Left renal pelvis (tissue), 4 donors: ENCODE results near the gene PCCA. TPM values are rescaled to one million over a fixed set of nuclear protein-coding genes. Genes with fewer than 3 reads are reported as not detected.
"Not testable (repeated sequence)": the region's sequence is repeated elsewhere in the genome, so short reads cannot be mapped to it uniquely, and the experiment has no call there.

ENCODE experiments used
- DNase-seq, 4 donors: peaks; one replicate each; pipeline ENCODE4 v3.0.0-alpha.2; 2013; ENCODE audit warnings: low read depth in 4 of 4, low spot score in 3 of 4
- polyA plus RNA-seq, 4 donors: library from polyadenylated mRNA; unstranded; fragments of 120-200 nt; gene quantifications; one replicate each; pipeline ENCODE4 v1.2.1, GENCODE V29; 2013; ENCODE audit not compliant: insufficient read length in 4 of 4

PCCA gene
- polyA plus RNA-seq, 4 donors, result 25.8 to 66.9 (median 59.1) TPM

DNA sequence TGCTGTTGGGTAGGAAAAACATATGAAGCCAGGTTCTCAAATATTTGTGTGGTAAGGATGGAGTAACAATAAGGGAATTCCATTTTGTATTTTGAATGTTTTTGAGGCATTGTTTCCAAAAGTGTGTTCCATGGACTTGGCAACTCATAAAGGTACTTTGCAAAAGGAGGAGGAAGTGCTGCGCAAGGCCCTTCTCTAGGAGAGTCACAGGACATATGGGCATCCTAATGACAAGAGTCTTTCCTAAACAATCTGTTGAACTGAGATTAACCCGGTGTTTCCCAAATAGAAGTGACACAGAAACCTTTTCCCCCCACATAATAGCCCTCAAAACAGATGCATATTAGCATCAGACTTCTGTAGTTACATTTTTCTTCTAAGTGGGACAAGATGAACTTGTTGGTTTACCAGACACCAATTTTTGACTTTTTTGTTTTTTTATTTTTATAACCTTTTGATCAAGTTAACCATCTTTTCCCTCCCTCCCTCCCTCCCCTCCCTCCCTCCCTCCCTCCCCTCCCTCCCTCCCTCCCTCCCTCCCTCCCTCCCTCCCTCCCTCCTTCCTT lies 209.3 kb downstream of the PCCA start:
- no peak for DNase-seq

DNA sequence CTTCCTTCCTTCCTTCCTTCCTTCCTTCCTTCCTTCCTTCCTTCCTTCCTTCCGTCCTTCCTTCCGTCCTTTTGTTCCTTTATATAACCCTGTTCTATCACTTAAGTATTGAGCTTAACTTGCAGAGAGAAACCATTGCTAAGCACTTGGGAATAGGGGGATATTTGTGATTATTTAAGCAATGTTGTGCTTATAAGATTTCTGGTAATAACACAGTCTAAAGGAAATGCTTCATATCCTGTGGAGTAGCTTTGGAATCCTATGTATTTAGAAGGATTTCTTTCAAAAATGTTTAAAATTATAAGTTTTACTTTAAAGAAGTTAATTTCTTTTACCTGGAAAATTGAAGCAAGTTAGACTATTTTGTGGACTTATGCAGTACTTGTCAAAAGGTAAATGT lies 209.8 kb downstream of the PCCA start:
- DNase-seq, result no peak

DNA sequence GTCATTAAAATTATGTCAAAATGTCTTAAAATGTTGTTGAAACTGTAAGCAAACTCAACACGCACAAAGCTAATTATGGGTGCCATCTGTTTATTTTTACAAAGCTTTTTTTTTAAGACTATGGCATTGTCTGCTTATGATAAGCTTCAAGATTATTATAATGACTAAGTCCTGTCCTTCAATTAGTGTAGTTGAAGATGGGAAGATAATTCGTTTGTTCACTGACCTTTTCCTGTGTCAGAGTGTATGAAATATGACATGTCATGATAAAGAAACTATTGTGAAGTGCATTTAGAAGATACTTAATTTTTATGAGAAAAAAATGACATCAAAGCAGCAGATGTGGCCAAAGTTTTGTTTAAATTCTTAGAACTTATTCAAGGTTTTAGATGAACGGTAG lies 211.3 kb downstream of the PCCA start:
- no peak for DNase-seq

DNA sequence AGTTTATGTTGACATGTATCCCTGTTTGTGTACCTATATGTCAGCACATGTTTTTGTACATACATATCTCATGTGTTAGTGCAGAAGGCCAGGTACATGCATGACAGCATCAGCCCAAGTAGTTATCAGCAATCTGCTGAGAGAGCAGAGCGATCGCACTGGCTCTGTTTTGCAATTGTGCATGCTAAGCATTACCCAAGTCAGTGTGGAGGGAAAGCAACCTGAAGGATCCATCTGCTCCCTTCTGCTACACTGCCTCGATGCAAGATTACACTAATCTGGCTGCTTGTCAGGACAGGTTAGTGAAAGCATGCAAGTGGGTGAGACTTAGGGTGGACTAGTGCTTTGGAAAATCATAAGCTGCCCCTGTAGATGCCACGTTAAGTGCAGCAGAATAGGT lies 211.8 kb downstream of the PCCA start:
- no peak for DNase-seq

DNA sequence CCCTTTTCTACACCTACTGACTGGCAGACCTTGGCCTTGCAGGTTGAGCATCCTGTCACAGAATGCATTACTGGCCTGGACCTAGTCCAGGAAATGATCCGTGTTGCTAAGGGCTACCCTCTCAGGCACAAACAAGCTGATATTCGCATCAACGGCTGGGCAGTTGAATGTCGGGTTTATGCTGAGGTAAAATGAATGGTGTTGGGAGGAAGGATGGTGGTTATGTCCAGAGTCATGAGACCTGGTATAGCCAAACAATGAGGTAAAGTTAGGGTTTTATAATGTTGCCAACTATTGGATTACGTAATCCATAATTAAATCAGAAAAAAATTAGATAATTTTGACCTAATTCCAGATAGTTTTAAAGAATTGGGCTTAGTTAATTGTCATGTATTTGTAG lies 212.5 kb downstream of the PCCA start:
- no peak for DNase-seq

- no peak for DNase-seq
Observed at GRCh38 chr13:100302391-100302790, 213.5 kb downstream of the PCCA start.

- DNase-seq, result no peak
Observed at GRCh38 chr13:100304229-100304628, 215.3 kb downstream of the PCCA start.

DNA sequence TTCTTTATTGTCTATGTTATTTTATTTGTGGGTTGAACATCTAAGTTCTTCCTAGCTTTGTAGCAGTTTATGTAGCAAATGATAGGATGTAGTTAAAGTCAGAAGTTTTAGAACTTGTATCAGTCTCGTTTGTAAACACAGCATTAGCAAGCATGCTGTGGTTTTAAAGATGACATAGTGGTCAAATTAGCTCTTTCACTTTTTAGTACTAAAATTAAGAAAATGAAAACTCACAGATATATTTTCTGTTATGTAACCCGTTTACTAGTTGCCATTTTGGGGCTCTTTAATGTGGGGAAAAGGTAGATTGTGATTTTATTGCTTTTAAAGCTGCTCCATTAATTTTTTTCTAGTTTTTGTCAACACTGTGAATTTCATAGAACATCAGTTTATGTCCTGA lies 216.5 kb downstream of the PCCA start:
- DNase-seq, result no peak

DNA sequence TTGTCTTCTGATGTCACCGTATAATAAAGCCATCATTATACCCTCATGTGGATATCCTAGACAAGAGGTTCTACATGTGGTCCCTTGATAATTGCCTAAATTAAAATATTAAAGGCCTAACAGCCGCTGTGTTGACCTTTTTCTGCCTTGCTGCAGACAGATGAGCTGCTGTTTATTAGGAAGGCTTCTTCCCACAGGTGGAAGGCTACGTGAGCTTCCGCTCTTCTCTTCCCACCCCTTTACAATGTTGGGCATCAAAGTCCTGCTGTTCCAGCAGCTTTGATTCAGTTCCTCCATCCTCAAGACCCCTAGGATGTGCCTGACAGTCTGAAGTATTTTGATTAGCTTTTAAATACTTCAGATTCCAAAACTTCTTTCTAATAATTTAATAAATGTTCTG lies 217.1 kb downstream of the PCCA start:
- no peak for DNase-seq

- DNase-seq, result no peak
Observed at GRCh38 chr13:100306434-100306999, 217.6 kb downstream of the PCCA start.

GRCh38 chr13:100314132-100314910 lies 225.4 kb downstream of the PCCA start:
- DNase-seq, result no peak

DNA sequence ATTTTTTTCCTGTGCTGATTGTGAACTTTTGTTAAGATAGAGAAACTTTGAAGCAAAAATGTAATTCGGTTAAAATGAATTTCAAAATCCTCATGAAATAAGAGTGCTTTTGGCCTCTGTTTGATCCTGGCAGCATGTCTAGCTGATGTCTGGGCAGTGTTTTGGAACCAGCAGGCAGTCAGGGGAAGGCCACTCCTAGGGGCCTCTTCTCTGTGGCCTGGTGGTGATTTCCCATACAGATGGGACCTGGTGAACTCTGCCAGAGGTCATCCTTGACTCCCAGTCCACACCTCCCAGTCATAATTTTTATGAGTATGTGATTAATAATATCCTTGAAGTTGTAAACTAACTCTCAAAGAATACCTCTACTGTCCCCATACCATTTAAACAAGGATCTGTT lies 226.6 kb downstream of the PCCA start:
- DNase-seq, result no peak

DNA sequence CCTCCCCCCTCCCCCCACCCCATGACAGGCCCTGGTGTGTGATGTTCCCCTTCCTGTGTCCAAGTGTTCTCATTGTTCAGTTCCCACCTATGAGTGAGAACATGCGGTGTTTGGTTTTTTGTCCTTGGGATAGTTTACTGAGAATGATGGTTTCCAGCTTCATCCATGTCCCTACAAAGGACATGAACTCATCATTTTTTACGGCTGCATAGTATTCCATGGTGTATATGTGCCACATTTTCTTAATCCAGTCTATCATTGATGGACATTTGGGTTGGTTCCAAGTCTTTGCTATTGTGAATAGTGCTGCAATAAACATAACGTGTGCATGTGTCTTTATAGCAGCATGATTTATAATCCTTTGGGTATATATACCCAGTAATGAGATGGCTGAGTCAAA lies 229.6 kb downstream of the PCCA start:
- not testable (repeated sequence) for DNase-seq

DNA sequence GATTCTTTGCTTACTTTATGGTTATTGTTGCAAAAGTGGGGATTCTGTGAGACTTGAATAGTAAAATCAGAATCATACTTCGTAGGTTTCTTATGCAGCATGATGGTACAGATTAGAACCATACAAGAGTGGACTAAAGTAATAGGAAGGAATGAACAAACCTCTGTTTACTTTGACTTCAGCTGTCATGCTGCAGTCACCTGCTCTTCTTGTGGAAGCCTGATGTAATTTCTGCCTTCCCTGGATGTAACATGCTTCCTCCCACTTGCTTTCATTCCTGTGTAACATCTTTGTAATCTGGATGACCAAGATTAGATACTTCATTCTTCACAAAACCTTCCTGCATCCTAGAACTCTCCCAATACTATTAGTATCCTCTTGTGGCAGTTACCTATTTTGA lies 235.0 kb downstream of the PCCA start:
- no peak for DNase-seq

- DNase-seq, result no peak
Observed at GRCh38 chr13:100330662-100331061, 241.8 kb downstream of the PCCA start.

DNA sequence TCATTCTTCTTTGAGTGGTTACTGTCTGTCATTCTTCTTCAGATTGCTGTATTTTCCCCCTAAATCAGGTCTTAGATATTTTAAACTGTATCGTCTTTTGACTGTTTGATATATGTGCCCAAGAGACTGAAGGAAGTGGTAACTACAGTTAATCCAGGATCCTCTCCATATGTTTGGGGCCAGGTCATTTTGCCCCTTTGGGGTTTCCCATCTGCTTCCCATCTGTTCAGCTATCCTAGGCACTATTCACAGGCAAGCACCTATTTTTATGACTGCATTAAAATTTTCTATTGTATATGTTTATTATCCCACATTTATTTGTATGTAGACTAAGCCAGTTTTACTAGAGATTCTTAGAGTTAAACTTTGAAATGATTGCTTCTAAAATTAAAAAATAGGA lies 244.2 kb downstream of the PCCA start:
- no peak for DNase-seq

GRCh38 chr13:100334214-100334613 lies 245.3 kb downstream of the PCCA start:
- DNase-seq, result peak in 1 of 4 donors; percentile 9

- no peak for DNase-seq
Observed at GRCh38 chr13:100336795-100337516, 248.1 kb downstream of the PCCA start.

DNA sequence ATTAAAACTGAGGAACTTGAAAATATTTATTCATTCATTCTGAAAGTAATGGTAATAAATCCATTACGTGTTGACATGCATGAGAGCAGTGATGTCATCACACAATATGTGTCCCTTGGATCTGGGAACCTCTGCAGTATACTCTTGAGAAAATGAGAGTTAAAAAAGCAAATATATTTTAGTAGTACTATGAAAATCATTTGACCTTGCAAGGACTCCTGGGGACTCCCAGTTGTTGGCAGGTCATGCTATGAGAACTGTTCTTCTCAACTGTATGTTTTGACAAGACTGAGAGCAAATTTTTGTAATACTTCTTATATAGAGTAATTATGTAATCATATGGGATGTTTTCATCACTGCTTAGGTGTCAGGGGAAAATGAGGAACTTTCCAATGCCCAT lies 249.4 kb downstream of the PCCA start:
- no peak for DNase-seq

GRCh38 chr13:100339411-100339940 lies 250.6 kb downstream of the PCCA start:
- no peak for DNase-seq

GRCh38 chr13:100340865-100341264 lies 252.0 kb downstream of the PCCA start:
- DNase-seq, result no peak
